Measurements from ENCODE around the gene TMEM169.

Gene TMEM169

DNA sequence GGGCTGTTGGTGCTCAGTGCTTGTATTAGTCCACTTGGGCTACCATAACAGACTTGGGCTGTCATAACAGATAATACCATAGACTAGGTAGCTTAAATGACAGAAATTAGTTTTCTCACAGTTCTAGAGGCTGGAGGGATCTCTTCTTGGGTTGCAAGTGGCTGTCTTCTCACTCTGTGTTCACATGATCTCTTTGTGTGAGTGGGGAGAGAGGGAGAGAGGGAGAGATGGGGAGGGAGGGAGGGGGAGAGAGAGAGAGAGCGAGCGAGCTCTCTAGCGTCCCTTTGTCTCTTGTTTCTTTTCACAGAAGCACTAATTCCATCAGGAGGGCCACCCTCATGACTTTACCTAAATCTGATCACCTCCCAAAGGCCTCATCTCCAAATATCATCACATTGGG lies 23.0 kb downstream of the TMEM169 start:
- peak; percentile 40 for DNase-seq (ENCODE audit: low spot score)

DNA sequence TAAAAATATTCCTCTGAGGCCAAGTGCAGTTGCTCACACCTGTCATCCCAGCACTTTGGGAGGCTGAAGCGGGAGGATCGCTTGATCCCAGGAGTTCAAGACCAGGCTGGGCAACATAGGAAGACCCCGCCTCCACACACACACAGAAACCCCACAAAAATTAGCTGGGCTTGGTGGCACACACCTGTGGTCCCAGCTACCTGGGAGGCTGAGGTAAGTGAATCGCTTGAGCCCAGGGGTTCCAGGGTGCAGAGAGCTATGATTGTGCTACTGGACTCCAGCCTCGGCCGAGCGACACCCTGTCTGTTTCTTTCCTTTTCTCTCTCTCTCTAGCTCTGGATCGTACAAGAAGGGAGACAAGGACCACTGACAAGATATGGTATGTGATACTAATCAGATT lies 25.6 kb downstream of the TMEM169 start:
- no peak for DNase-seq (ENCODE audit: low spot score)

DNA sequence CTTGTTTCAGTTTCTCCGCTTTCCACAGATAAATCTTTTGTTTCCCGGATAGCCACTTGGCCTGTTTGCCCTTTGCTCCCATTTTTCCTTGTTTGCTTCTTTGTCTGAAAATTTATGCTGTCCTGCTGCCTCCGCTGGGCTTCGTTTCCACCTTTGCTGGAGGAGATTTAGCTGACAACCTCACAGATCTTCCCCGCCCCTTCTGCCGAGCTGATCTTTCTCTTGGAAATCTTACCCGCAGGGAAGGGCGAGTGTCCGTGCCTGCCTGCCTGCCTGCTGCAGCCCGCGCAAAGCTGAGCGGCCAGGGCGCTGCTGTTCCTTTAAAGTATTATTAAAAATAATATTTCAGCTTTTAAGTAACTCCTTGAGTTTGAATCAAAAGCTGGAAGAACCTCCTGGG lies 26.0 kb downstream of the TMEM169 start:
- no peak for DNase-seq (ENCODE audit: low spot score)

DNA sequence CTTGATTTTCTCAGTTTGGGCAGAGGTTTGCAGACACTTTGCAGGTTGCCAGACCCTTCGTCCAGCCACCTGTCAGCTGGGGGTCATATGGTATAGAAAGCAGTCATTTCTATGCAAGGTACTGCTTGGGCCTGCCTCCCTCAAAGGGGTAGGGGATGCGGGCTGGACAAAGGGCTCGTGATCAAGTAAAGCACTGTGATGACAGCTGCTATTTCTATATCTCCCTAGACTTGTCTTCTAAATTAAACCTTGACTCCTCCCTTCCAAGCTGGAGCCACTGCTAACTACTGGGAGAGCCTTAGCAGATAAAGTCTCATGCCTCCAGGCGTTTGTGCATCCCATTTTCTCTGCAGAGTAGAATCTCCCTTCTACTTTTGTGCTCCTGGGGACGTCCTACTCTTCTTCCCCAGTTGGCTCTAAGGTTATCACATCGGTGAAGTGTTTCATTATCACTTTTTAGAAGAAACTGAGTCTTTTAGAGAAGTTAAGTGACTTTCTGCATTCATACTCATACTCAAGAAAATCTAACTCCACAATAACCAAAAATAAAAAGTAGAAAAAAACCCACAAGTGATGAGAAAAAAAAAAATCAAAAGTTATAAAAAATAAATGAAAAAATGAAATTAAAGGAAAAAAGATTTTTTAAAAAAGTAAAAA lies 26.7 kb downstream of the TMEM169 start:
- no peak for DNase-seq (ENCODE audit: low spot score)

DNA sequence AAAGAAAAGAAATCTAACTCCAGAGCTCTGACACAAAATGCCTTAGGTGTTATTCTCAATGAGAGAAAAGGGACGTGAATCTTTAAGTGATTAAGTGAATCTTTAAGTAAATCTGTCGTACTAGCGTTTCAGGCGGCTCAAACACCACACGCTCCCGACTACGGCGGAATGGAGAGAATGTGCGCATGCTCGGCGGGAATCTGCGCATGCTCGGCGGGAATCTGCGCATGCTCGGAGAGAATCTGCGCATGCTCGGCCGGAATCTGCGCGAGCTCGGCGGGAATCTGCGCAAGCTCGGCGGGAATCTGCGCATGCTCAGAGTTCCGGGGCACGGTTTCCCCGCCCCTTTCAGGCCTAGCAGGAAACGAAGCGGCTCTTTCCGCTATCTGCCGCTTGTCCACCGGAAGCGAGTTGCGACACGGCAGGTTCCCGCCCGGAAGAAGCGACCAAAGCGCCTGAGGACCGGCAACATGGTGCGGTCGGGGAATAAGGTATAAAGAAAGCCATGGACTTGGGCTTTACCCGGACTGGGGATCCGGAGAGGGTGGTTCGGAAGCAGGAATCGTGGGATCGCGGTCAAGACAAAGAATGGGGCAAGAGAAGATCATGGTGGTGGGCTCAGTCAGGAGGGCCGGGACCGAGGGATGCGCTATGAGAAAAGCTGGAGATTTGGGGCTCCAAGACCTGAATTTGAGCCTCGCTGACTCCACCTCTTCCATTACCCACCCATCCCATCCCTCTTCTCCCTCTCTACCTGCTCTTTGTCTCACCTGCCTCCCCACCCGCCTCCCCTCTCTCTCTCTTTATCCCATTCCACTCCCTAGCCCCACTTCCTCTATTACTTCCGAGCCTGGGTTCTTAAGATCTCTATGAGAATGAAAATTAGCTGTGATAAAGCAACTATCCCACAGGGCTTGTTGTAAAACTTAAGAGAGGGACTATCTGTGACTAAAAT lies 27.5 kb downstream of the TMEM169 start, which contains the start of gene XRCC5:
Gene XRCC5 (plus strand): TSS at position 382 of the 955 bp plus-strand sequence. CDS start 89 bp downstream, at position 471.
- peak; percentile 92 for DNase-seq (ENCODE audit: low spot score)

DNA sequence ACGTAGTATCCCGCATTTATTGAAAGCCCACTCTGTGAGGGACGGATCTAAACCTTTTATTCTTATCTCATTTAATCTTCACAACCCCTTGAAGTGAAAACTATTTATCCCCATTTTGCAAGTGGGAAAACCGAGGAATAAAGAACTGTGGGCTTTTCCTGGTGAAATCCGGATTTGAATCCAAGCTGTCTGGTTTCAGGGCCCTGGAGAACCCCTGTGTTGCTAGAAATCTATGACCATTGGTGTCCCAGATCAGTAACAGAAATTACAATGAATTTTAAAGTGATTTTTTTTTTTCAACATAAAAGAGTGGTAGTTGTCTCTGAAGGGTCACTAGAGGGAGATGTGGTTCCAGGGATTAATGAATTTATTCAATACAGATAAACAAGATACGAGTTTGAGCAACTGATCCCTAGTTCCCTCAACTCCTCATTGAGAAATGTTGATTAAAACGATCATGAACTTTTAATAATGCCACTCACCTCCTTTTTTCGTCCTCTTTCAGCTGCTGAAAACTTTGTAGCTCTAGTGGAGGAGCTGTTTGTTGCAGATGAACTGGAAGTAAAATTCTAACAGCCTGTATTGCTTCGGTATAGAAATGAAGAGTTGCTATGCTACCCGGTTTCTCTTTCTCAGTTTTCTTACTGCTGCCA lies 28.4 kb downstream of the TMEM169 start:
- no peak for DNase-seq (ENCODE audit: low spot score)

DNA sequence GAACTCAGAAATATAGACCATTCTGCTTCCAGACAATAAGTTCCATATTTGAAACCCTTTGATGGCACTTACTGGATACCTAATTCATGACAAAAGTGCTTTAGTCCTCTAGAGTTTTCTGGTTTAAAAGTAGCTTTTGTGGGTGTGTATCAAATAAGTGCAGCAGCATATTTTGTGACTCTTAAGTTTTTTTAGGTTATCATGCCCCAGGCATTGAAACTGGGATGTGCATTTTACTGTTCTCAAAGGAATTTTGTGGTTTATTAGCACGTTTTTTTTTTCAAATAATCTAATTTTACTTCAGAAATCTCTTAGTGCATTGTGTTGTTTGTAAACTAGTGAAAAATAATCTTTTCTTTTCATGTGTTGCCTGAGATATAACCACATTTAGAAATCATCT lies 28.9 kb downstream of the TMEM169 start:
- no peak for DNase-seq (ENCODE audit: low spot score)

DNA sequence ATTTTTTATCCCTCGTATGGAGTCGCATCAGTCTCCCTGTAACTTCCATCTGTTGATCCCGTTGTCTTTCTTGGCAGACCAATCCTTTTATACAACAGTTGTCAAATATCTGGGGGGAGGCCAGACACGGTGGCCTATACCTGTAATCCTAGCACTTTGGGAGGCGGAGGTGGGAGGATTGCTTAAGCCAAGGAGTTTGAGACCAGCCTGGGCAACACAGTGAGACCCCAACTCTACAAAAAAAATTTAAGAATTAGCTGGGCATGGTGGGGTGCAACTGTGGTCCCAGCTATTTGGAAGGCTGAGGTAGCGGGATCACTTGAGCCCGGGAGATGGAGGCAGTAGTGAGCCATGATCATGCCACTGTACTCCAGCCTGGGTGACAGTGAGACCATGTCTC lies 29.4 kb downstream of the TMEM169 start:
- no peak for DNase-seq (ENCODE audit: low spot score)

DNA sequence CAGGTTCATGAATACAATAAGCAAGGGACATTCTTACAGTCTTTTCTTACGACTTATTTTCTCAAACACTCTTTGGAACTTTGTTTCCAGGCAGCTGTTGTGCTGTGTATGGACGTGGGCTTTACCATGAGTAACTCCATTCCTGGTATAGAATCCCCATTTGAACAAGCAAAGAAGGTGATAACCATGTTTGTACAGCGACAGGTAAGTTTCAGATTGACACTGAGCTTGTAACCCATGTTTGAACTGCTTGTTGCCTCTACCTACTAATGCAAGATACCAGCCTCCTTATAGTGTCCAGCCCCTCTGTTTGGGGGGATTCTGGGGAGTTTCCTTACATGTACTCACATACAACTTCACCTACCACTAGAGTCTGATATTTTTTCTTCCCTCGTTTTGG lies 31.2 kb downstream of the TMEM169 start:
- no peak for DNase-seq (ENCODE audit: low spot score)

DNA sequence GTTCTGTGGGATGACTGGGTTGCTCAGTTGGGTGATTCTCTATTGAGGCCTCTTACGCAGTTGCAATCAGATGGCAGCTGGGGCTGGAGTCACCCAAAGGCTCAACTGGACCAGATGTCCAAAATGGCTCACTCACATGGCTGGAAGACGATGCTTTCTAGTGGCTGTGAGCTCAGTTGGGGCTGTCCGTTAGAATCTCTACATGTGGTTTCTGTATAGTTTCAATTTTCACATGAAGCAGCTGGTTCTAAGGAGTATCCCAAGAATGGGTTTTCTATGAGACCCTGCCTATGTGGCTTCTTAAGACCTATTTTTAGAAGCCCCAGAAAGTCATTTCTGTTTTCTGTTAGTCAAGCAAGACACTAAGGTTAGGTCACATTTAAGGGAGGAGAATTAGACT lies 31.9 kb downstream of the TMEM169 start:
- no peak for DNase-seq (ENCODE audit: low spot score)

DNA sequence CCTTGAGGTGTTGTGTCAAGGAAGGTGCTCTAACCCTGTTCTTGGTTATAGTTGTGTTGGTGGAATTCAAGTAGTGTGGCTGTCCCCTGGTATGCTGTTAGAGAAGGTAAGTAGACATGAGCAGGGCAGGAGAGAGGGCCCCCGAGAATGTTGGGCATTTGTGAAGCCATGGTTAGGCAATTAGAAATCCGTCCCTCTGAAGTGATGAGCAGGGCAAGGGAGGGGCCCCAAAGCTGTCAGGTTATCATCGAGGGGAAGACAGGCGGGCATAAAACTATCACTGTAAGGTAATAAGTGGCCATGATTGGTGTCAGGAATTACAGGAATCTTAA lies 32.6 kb downstream of the TMEM169 start:
- DNase-seq (ENCODE audit: low spot score), result no peak

DNA sequence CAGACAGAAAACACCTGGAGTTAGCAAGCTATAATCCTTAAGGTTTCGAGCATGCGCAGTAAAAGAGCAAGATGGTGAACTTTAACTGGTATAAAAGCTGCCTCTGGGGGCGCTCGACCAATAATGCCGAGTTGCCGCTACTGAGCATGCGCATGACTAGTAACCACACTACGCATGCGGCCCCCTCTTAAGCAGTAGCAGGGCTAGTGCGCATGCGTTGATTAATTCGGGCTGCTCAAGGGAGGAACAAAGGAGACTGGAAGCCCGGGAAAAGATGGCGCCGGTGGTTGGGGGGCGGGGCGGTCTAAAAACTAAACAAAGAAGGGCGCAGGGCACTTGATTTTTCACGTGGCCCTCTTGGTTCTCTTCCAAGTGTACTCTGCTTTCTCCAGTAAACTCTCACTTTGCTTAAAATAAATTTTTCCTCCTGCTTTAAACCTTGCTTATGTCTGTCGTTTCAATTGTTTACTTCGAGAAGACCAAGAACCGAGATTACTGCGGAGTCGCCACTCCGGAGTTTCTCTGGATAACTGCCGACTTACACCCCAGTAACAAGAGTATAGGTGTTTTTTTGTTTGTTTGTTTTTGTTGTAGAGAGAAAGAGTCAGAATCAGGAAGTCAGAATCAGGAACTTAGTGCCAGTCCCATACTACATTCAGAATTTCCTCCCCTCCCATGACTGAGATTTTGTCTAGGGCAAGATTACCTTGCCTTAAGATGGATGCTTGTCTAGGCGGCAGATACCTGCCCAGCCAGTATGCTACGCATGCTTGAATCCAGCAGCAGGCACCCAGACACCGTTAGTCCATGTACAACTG lies 33.2 kb downstream of the TMEM169 start:
- peak; percentile 98 for DNase-seq (ENCODE audit: low spot score)

DNA sequence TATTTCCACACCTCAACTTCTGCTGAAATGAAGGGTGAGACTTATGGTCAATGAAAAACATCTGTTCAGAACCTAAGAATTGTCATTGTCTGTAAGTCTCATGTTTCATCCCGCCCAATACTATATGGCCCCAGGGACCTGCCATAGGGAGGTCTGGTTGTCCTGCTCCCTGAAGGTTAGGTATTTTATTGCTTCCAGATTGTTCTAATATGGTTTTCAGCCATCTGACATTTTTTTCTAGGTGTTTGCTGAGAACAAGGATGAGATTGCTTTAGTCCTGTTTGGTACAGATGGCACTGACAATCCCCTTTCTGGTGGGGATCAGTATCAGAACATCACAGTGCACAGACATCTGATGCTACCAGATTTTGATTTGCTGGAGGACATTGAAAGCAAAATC lies 34.7 kb downstream of the TMEM169 start:
- DNase-seq (ENCODE audit: low spot score), result no peak

DNA sequence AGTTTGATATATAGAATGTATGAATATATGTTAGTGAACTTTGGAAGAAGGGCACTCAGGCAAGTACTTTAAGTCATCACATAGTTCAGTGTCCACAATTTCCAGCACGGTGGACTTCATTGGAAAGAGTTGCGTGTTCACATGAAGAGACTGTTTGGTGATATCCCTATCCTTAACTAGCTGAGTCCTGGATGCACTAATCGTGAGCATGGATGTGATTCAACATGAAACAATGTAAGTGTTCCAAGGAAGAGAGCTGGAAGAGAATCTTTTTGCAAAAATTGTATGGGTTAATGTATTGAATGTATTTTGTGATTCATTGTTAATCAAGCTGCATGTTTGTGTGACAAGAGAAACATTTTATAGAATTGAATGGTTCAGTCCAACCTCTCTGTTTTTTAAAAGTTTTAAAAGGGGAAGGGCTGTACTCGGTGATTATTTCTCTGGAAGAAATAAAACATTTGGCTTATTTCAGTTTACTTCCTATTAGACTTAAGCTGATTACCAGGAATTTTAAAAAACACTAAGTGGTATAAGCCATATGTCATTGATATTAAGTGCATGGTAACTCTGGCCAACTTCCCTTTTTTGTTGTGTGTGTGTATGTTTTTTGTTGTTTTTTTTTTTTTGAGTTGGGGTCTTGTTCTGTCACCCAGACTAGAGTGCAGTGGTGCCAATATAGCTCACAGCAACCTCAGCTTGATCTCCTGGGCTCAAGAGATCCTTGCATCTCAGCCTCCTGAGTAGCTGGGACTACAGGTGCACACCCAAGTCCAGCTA lies 36.0 kb downstream of the TMEM169 start:
- no peak for DNase-seq (ENCODE audit: low spot score)

DNA sequence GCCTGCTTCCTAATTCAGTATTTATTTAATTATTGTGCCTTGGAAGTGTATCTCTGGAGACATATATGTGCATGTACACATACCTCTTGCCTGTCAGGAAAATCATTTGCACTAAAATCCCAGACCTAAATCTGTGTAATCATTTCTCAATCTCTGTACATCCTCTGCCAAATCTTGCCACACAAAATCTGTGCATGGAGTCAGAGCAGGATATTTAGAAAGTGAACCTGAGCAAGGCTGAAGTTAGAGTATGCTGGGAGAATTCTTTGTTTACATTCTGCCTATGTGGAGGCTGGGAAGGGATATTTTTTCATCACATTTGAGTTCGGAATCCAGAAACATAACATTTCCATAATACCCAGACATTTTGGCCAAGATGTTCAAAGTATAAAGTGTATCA lies 36.8 kb downstream of the TMEM169 start:
- no peak for DNase-seq (ENCODE audit: low spot score)

DNA sequence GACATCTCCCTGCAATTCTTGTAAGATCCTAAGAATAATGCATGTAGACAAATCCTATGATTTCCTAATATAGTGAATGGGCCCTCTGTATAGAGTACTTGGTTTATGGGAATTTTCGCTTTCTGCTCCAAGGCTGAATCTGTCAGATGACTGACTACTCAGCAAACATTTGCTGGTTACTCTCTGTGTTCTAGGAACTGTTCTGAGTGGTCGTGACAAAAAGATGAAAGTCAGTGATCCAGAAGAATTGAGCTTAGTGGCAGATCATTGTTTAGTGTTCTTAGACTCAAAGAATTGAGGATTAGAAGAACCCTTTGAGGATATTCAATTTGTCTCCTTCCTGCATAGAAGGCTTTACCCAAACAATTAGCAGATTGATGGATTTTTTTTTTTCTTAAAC lies 37.4 kb downstream of the TMEM169 start:
- DNase-seq (ENCODE audit: low spot score), result no peak

DNA sequence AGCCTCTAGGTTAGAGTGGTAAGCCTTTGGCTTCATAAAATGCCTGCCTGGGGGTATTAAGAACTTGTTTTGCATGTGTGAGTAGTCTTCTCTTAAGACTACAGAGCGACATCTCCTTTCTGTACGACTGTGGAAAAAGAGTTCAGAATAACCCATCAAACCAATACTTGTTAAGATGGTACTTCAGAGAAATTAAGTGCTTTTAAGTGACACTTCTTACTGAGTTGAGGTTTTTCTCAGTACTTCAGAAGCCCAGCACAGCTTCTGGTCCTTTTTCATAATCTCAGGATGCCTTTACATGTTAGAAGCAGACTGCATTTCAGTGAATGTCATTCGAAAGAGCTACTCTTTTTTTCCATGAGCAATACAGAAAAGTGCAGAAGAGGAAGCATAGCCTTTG lies 38.3 kb downstream of the TMEM169 start:
- DNase-seq (ENCODE audit: low spot score), result no peak

DNA sequence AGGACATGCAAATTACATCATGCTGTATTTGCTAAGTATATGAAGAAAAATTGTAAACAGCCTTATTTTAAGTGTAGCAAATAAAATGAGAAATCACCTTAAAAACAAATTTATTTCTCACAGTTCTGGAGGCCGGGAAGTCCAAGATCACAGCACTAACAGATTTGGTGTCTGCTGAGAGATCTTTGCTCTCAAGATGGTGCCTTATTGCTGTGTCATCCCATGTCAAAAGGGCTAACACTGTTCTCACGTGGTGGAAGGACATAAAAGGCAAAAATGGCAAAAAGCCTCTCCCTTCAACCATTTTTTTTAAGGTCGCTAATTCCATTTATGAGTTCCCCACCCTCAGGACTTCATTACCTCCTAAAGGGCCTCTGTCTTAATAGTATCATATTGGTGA lies 39.5 kb downstream of the TMEM169 start:
- DNase-seq (ENCODE audit: low spot score), result no peak

DNA sequence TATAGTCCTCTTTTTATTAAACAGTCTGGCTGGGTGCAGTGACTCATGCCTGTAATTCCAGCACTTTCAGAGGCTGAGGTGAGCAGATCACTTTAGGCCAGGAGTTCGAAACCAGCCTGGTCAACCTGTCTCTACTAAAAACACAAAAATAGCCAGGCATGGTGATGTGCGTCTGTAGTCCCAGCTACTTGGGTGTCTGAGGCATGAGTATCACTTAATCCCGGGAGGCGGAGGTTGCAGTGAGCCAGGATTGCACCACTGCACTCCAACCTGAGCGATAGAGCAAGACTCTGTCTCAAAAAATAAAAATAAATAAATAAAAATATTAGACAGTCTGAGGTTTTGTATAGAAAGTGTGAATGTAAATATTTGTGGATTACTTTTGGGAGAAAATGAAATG lies 45.2 kb downstream of the TMEM169 start:
- DNase-seq (ENCODE audit: low spot score), result no peak

DNA sequence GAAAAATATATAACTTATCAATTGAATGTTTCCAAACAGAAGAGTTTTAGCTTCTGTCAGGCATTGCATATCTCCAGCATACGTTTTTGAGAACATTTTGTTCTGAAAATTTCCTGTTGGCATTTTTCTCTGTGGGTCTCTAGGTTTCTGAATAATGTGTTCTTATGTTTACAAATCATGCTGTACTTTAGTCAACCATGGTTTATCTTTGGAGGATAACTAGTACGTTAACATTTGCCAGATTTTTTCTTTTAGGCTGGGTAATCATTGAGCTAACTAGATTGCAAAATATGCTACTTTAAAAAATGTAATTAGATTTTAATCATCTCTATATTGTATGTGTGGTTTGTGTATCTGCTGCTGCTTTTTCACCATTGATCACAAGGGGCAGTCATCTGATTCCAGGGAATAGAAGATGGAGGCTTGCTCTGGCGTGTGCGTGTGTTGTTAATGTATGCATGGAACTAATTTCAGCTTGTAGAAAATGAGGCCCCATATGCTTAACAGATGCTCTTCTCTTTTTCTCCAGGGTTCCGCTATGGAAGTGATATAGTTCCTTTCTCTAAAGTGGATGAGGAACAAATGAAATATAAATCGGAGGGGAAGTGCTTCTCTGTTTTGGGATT lies 48.7 kb downstream of the TMEM169 start:
- no peak for DNase-seq (ENCODE audit: low spot score)

Data from putamen (tissue), 1 donor.